Occipital lobe (tissue), 2 donors: Measurements from ENCODE around the gene OBI1. TPM values are rescaled to one million over a fixed set of nuclear protein-coding genes. Genes with fewer than 3 reads are reported as not detected.

Experiments
- DNase-seq: peaks from one replicate; lab custom pipeline; 2025; lab: John Stamatoyannopoulos, UW
- total RNA-seq: library from RNA; depleted of rRNA; stranded (reverse); fragments of >200 nt; gene quantifications from one replicate; pipeline ENCODE4 v1.2.3, GENCODE V29; 2014

Gene OBI1, protein sequence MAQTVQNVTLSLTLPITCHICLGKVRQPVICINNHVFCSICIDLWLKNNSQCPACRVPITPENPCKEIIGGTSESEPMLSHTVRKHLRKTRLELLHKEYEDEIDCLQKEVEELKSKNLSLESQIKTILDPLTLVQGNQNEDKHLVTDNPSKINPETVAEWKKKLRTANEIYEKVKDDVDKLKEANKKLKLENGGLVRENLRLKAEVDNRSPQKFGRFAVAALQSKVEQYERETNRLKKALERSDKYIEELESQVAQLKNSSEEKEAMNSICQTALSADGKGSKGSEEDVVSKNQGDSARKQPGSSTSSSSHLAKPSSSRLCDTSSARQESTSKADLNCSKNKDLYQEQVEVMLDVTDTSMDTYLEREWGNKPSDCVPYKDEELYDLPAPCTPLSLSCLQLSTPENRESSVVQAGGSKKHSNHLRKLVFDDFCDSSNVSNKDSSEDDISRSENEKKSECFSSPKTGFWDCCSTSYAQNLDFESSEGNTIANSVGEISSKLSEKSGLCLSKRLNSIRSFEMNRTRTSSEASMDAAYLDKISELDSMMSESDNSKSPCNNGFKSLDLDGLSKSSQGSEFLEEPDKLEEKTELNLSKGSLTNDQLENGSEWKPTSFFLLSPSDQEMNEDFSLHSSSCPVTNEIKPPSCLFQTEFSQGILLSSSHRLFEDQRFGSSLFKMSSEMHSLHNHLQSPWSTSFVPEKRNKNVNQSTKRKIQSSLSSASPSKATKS
- total RNA-seq, result 76.0 TPM

DNA sequence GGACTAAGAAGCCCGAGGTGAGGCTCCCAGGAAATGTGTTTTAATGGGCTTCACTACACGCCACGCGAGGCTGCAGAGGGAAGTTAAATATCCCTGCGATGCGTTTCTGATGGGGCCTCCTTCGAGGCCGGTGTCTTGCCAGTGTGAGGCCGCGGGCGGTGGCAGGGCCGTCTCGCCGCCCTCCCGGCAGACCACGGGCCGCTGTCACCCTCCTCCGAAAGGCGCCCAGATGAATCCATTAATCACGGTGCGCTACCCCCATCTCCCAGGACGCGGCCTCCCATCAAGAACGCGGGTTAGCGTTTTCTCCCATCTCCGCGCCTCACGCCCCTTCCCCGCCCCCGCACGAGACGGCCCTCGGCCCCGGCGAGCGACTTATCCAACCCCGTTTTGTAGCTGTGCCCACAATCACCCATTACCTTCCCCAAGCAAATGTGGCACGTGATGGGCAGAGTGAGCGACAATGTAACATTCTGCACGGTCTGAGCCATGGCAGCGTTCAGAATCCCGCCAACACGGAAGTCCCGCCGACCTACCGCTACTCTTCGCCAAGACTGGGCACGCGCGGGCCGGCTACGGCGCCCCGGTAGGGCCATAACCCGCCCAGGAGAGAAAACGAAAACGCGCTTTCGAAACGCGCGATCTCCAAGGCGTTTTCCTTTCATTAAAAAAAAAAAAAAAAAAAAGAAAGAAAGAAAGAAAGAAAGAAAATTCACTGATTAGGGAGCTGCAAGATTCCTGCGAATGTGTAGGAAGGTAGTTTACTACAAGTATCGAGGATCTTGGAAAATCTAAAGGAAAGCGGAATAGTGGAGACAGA, at the start of gene OBI1:
OBI1 (minus strand) TSS at position 526 of the 820 bp plus-strand sequence; CDS start at position 491, 35 bp downstream.
- DNase-seq, result peak; percentile 87

DNA sequence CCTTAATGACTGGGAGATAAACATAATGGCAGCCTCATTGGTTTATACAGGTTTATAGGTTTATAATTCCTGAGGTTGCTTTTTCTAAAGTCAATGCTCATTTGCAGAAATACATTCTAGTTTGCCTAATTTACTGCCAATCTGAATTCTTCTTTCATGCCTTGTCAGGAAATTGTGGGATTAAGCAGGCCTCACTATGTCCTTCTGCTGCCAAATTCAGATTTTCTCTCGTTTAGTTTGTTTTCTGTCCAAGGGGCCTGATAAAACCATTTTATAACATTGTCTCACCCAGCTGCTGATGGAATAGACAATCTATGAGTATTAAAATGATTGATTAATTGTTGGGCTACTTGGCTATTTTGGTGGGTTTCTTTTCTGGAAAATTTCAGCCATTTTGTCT, 42.4 kb upstream of the OBI1 start:
- no peak for DNase-seq

DNA sequence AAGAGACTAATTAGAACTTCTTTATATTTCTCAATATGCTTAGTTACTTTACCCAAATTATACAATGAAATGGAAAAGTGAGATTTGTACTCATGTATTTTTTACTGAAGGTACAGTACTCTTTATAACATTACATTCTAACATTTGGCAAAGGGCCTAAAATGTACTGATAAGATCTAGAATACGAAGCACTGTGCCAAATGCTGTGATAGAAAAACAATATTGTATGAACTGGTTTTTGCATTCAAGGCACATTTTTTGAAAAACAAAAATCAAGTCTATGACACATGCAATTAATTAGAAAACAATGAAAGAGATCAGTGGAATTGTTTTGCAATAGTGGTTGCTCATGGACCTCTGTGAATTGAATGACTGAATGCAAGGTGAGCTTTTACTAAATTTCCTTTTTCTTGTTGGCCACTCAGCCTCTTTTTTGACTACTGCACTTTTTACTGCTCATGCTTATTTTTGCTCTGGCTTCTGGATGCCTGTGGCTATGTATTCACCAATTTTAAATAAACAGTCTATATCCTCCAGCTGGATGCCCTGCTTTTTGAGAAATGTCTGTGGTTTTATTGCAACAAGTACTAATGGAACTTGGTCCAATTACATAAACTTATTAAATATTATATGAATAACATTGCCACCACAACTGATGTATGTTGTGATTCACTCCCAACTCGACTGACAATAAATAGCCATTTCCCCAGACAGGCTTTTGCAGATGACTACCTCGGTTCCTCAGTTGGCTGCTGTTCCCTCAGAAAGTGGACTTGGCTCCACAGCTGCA, 41.4 kb upstream of the OBI1 start:
- DNase-seq, result no peak

DNA sequence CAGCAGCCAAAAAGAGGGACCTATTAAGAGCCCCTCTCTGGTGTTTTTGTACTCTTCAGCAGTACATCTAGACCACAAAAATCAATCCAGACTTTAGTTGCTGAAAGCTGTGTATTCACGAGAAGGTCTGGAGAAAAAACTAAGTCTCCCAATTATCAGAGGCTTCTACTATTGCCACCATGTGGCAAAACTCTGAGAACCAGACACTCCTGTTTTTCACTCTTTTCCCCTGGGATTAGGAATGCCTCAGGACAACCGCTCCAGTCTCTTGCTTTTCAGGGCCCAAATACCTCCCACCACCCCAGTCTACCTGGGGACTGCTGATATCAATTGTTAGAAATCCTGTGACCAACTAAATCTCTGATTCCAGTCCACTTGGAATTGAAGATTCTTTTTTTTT, 30.1 kb upstream of the OBI1 start:
- no peak for DNase-seq

DNA sequence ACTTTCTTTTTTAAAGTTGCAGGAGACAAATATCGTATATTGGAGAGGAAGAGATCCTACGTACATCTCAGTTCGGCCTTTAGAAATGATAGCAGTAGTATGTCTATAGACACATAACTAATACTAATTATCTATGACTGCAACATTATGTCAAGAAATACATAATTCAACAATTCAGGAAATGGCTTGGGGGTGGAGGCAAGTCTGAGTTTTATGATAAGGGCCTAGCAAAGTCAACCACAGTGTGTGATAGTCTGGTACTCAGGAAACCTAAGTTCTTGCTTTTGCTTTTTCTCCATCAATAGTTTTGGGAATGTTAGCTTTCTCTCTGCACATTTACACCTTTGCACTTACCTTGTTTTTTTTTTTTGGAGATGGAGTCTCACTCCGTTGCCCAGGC, 27.5 kb upstream of the OBI1 start:
- DNase-seq, result no peak

DNA sequence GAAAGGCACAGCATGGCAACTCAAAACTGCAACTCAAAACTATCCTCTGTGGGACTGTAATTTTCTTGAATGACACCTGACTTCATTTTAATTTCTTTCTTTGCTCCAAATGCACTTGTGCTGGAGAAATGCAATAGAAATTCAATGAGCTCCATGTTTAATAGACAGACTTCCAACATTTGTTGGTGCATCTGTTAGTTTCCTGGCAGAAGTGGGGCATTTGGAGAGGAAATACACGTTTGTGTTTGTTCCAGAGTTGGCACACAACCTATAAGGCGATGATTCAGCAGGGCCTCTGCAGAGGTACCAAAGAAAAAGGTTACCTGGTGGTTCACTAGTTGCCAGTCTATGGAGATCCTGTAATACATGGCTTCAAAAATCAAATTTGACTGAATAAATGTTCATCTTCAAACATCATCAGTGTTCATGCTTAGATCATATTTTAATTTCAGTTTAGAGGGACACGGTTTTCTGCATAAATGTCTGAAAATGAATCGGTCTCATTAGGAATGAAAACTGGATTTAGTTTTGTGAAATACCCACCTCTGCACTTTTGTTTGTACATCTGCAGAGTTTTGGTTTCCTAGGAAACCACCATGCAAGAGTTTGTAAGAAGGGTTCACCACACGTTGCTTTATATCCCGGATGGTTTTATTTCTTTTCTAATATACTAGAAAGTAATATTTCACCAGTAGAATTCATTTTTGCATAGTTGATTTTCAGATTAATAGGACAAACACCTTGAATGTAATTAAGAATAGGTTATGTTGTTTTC, 21.8 kb upstream of the OBI1 start:
- DNase-seq, result no peak

DNA sequence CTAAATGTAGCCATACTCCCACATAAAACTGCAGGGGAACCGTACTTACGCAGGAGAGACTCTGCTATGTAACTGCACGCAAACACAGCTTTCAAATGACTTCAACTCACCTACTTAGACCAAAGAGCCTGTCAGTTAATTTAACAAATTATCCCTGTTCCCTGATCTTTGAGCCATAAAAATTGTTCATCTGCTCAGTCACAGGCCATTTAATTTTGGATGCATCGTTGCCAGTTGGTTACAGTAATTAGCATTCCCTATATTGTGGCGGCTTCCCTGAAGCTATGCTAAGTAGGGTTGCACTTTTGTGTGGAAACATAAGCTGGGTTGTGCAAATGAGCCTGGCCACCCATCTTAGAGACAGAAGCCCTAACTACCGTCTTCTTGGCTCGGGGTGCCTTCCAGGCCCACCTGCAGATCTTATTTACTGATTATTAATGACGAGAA, 21.2 kb upstream of the OBI1 start:
- no peak for DNase-seq

DNA sequence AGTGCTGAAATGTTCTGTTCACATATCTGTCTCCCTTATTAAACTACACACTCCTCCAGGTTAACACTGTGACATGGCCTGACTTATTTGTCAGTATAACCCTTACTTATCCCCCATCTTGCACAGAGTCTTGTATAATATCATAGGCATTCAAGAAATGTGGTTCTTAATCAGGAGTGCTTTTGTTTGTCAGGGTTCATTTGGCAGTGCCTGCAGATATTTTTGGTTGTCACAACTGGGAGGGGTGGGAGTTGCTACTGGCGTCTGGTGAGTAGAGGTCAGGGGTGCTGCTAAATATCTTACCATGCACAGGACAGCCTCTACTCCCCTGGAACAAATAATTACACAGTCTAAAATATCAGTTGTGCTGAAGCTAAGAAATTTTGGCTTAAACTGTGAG, 20.4 kb upstream of the OBI1 start:
- no peak for DNase-seq

DNA sequence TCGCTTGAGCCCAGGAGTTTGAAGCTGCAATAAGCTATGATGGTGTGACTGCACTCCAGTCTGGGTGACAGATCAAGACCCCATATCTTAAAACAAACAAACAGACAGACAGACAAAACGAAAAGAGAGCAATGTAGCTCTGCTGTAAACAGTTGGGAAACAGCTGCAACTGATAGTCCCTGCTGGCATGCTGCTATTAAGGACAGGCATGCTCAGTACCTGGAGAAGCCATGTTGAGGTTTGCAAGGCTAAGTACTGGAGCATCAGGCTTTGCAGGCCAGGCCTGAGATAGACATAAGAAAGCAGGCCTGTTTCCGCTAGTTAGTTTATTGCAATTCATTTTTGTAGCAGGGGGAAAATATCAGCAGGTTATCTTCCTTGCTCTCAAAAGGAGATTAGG, 16.2 kb upstream of the OBI1 start:
- DNase-seq, result no peak

DNA sequence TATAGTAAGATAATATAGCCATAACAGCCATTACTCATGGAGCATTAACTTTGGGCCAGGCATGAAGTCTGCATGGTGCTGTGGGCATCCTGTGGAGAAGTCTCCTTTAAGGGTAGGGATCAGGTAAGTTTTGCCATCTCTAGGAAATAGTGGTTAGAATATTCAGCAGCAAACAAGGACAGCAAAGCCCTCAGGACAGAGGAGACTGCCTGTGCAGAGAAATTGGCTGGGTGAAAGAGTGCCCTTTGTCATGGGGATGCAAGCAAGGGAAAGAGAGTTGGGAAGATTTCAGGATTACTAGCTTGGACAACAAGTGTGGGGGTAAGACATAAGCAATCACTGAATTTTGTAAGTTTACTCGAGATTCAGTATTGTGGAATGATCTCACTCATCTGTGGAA, 15.7 kb upstream of the OBI1 start:
- DNase-seq, result no peak

DNA sequence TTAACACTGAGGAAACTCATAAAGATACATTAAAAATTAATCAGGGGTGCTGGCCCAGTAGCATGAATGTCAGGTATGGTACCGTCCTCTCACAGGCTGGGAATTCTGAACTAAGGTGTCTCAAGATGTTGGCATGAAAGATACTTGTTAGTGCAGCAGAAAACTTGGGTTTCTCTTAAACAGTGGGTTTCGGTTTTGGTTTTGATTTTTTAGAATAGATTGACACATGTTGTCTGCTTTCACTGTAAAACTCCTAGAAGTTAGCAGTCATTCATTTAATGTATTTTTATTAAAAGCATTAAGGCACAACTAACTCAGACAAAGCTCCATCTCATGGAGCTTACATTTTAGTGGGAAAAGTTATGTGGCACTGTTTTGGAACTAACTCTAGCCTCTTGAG, 3.5 kb upstream of the OBI1 start:
- no peak for DNase-seq

DNA sequence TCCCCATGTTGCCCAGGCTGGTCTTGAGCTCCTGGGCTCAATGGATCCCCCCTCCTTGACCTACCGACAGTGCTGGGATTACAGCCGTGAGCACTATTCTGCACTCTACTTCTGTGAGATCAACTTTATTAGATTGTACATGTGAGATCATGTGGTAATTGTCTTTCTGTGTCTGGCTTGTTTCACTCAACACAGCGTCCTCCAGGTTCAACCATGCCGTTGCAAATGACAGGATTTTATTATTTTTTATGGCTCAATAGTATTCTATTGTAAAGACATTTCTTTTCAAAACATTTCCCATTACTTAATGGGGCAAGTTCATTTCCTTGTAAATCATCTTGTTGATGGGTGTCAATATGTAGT, 1.5 kb upstream of the OBI1 start:
- DNase-seq, result no peak

DNA sequence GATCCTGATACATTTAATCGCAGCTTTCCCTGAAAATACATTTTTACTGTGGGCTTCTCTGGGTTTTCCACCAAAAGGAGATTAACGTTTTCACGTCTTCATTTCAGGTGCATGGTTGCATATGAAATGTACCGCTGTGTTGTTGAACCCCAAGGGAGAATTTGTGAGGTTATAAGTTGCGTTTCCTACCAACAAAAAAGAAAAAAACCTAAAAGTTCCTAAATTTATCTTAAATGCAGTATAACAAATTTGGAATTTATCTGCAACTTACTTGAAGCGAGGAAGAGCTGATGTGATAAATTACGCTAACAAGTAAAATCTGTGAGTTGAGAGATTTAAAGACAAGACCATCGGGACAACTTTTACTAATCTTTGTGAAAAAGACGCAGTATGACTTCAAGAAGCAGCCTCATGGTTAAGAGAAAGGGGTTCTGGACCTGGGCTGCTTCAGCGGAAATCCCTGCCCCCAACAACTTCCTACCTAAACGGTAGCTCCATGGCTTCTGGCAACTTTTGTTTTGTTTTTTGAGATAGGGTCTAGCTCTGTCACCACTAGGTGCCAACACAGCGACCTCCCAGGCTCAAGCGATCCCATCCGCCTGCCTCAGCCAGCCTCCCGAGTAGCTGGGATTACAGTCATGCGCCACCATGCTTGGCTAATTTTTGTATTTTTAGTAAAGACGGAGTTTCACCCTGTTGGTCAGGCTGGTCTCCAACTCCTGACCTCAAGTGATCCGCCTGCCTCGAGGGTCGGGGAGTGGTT, 958 bp upstream of the OBI1 start:
- DNase-seq, result no peak

DNA sequence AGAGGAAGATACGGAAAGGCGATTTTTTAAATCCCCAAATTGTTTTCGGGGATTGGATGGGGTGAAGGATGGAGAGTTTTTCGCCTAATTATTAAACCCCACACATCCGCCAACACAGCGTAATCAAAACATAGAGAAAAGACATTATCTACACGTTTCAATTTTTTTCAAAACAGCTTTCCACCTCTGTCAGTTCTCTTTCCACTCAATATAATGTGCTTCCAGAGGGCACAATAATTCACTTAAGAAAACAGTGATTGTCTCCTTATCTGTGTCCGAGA, 435 bp upstream of the OBI1 start:
- DNase-seq, result no peak

DNA sequence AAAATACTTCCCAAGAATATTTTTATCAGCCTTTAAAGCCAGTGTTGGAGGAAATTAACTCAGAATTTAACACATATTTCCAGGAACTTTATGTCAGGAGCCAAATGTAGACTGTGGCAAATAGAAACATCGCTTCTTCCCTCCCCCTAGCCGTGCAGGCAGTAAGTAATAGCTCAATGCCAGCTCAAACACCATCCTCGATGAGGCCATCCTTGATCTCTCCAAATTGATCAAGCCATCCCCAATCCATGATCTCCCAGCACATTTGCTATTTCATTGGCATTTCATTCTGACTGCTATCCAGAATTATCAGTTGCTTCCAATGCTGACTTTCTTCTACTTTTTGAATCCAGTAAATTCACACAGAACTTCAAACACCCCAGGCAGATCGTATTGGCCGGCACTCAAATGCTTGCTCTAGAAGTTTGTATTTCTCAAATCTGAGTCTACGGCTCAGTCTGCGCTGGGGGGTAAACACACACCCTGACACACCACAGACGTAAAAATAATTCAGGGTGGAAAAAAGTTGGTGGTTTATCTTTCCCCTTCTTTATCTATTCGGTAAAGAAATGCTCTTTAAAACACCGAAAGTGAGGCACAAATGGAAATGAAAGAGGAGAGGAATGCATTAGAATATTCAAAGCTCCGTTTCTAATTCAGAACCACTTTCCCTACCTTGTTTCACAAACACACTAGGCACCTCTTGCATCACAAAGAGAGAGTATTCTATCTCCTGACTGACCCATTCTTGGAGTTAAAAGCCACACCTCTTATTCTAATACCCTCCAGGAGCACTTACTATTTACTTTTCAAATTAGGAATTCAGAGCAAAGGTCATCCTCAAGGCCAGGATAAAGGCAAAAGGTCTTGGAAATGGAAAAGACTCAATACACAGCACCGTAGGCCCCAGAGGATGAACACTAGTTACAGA, 991 bp downstream of the OBI1 start:
- no peak for DNase-seq

DNA sequence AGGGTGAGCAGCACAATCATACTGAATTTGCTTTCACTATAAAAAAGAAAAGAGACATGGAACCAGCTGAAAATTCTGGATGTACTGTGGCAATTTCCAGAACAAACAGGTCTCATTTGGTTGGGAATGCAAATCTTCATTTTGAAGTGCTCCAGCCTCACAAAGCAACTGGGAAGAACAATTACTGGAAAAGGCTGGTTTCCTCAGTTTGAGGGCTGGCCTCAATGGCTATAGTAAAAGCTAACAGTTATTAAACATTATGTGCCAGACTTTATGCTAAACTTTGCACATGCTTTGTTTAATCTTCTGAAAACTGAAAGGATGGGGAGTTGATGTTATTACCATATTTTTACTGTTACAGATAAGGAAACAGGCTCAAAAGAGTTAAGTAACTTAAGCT, 3.0 kb downstream of the OBI1 start:
- DNase-seq, result no peak

DNA sequence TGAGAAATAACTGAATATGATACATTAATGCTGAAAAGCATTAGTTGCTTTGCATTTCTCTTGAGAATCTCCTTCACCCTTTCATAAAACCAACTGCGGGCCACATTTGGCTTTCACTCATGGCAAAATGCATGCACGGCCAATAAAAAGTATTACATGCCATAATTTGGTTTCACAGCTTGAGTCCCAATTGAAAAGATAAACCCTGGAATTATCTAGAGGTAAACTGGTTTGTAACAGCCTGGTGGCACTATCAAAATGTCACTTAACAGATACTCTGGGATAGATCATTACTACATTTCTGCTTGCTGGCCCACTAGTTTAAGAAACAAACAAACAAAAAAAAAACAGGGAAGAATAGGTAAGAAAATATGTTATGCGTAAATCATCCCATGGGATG, 3.9 kb downstream of the OBI1 start:
- no peak for DNase-seq

DNA sequence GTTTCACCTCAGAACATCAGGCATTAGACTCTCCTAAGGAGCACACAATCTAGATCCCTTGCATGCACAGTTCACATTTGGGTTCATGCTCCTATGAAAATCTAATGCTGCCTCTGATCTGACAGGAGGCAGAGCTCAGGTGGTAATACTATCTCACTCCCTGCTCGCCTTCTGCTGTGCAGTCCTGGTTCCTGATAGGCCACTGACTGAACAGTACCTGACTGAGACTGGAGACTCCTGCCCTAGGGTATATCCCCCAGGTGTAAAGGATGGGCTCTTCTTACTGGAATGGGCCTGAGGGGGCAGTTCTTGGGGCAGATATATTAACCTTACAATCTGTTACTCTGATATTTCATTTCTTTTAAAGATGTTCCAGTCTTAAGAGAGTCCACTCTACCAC, 6.3 kb downstream of the OBI1 start:
- no peak for DNase-seq

DNA sequence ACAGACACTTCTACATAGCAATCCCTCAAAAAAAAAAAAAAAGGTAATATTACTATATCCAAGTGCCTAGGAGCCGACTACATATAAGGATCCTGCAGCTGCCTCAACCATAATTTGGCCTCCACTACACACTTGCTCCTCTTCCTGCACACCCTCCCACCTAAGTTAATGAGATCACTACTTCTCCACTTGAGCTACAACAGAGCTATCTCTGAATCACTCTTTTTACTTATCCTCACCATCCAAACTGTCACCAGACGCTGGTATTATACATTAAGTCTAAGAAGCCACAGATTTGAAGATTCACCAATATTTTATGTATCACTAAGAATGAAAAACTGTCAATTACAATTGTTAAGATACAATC, 8.3 kb downstream of the OBI1 start:
- no peak for DNase-seq
